Small intestine (tissue), 7 donors: Measurements from ENCODE around the gene XRCC5. TPM values are rescaled to one million over a fixed set of nuclear protein-coding genes. Genes with fewer than 3 reads are reported as not detected.

Experiments used
- DNase-seq, 2 donors: peaks; one replicate each; pipeline versions ENCODE4 v3.0.0 to v3.0.0-alpha.2; 2013
- FAIRE-seq: peaks from 2 replicates; lab custom pipeline; 2012; peaks lifted over from hg19 to GRCh38; lab: Jason Lieb, UNC
- H3K27ac ChIP-seq, 3 donors: one replicate each; pipeline ENCODE4 v1.5.1; 2013; ENCODE audit warnings: low read length in 2 of 3, mild to moderate bottlenecking in 2 of 3, control low read depth in 1 of 3, inconsistent platforms in 1 of 3, low read depth in 1 of 3, moderate library complexity in 1 of 3
- H3K27me3 ChIP-seq, 3 donors: one replicate each; pipeline ENCODE4 v1.6.1; 2013; ENCODE audit warnings: low read length in 3 of 3, inconsistent platforms in 1 of 3; ENCODE audit not compliant: control insufficient read depth in 3 of 3, insufficient read depth in 3 of 3
- H3K36me3 ChIP-seq, 3 donors: one replicate each; pipeline ENCODE4 v1.6.1; 2013; ENCODE audit warnings: low read length in 3 of 3, inconsistent platforms in 1 of 3, low read depth in 1 of 3, mild to moderate bottlenecking in 1 of 3, moderate library complexity in 1 of 3; ENCODE audit not compliant: control insufficient read depth in 3 of 3, insufficient read depth in 2 of 3
- H3K4me1 ChIP-seq, 3 donors: one replicate each; pipeline ENCODE4 v1.6.1; 2013; ENCODE audit warnings: low read length in 2 of 3, inconsistent platforms in 1 of 3, low read depth in 1 of 3, mild to moderate bottlenecking in 1 of 3, moderate library complexity in 1 of 3; ENCODE audit not compliant: control insufficient read depth in 3 of 3, insufficient read depth in 2 of 3
- H3K4me3 ChIP-seq, 3 donors: one replicate each; pipeline ENCODE4 v1.5.1; 2013; ENCODE audit warnings: low read length in 3 of 3, control low read depth in 1 of 3, inconsistent platforms in 1 of 3, low read depth in 1 of 3, mild to moderate bottlenecking in 1 of 3, moderate library complexity in 1 of 3
- H3K9me3 ChIP-seq, 2 donors: one replicate each; pipeline ENCODE4 v1.6.1; 2013; ENCODE audit warnings: low read depth in 1 of 2, low read length in 1 of 2; ENCODE audit not compliant: control insufficient read depth in 2 of 2, insufficient read depth in 1 of 2
- WGBS, 3 donors: extraction: QIAGEN DNeasy Blood & Tissue Kit; methylation state at CpG; one replicate each; pipeline ENCODE4 v1.1.7; 2013; 5-methylcytosine and 5-hydroxymethylcytosine counted together
- polyA plus RNA-seq, 4 donors: library from polyadenylated mRNA; stranded (reverse) in 3 of 4; unstranded in 1 of 4; fragments of 200-250 nt in 3 of 4; fragments of 120-200 nt in 1 of 4; gene quantifications; one replicate each; pipeline versions ENCODE4 v1.2.1 to v1.2.3, GENCODE V29; 2013
- donor health status: healthy with polysubstance abuse.
- donor health status: control.
- donor health status: control.
- donor health status: Bipolar disorder and iron deficiency.
- donor health status: healthy.

XRCC5 gene
- polyA plus RNA-seq, 4 donors: 76.7 to 188 (median 99.5) TPM

GRCh38 chr2:216090369-216090786, 18.8 kb upstream of the XRCC5 start:
- H3K9me3 ChIP-seq: no peaks in the 10 kb centered on the region
- H3K36me3 ChIP-seq: no peaks in the 10 kb centered on the region
- H3K4me1 ChIP-seq: peaks cover 0 to 15% (median 2%) of the 10 kb centered on the region in 3 donors
- DNase-seq: peak in 1 of 2 donors; percentile 30
- H3K4me3 ChIP-seq: no peak overlapping the region
- no peaks in the 10 kb centered on the region for H3K27me3 ChIP-seq
- FAIRE-seq: no peak
- 15 to 78% (median 29%) methylated on average over 1 of the region's 1 CpG for WGBS, 3 donors
- H3K27ac ChIP-seq: peak overlapping the region in 1 of 3 donors; percentile 55

- no peak for FAIRE-seq
These were observed 16.5 kb upstream of the XRCC5 start for GRCh38 chr2:216092646-216093045.

GRCh38 chr2:216094701-216095100, 14.4 kb upstream of the XRCC5 start:
- FAIRE-seq (no peak), DNase-seq (no peak)
- Histone ChIP-seq H3K27ac (no peak overlapping the region), H3K27me3 (no peaks in the 10 kb centered on the region), H3K36me3 (peaks cover 0 to 4% (median 0%) of the 10 kb centered on the region in 3 donors), H3K4me1 (peaks cover 0 to 15% (median 0%) of the 10 kb centered on the region in 3 donors), H3K4me3 (no peak overlapping the region), H3K9me3 (no peaks in the 10 kb centered on the region)
- 72 to 97% (median 93%) methylated on average over 3 of the region's 3 CpGs for WGBS, 3 donors

More at GRCh38 chr2:216092646-216093045, 16.5 kb upstream of the XRCC5 start:
- 63 to 75% (median 73%) methylated on average over 2 of the region's 2 CpGs for WGBS, 3 donors
- Histone ChIP-seq H3K27me3 (no peaks in the 10 kb centered on the region), H3K36me3 (no peaks in the 10 kb centered on the region), H3K27ac (peak overlapping the region in 1 of 3 donors; percentile 57), H3K9me3 (no peaks in the 10 kb centered on the region), H3K4me3 (no peak overlapping the region), H3K4me1 (peaks cover 0 to 12% (median 0%) of the 10 kb centered on the region in 3 donors)
- peak in 1 of 2 donors; percentile 53 for DNase-seq

GRCh38 chr2:216098421-216099334, 10.5 kb upstream of the XRCC5 start:
- 84 to 92% (median 85%) methylated on average over 9 of the region's 9 CpGs for WGBS, 3 donors

GRCh38 chr2:216101109-216101508, 8.0 kb upstream of the XRCC5 start:
- H3K27ac ChIP-seq: no peak overlapping the region
- WGBS, 3 donors: 87 to 89% (median 89%) methylated on average over 4 of the region's 4 CpGs
- no peaks in the 10 kb centered on the region for H3K27me3 ChIP-seq
- DNase-seq: no peak
- no peak for FAIRE-seq
- no peaks in the 10 kb centered on the region for H3K9me3 ChIP-seq
- H3K4me1 ChIP-seq: peaks cover 0 to 3% (median 0%) of the 10 kb centered on the region in 3 donors
- H3K36me3 ChIP-seq: peaks cover 0 to 11% (median 0%) of the 10 kb centered on the region in 3 donors
- no peak overlapping the region for H3K4me3 ChIP-seq

More at GRCh38 chr2:216098421-216099334, 10.5 kb upstream of the XRCC5 start:
- H3K27me3 ChIP-seq: no peaks in the 10 kb centered on the region
- peak; percentile 41 to 51 for DNase-seq
- H3K9me3 ChIP-seq: no peaks in the 10 kb centered on the region
- H3K4me1 ChIP-seq: peaks cover 0 to 3% (median 0%) of the 10 kb centered on the region in 3 donors
- no peak overlapping the region for H3K27ac ChIP-seq
- FAIRE-seq: no peak
- peaks cover 0 to 11% (median 0%) of the 10 kb centered on the region in 3 donors for H3K36me3 ChIP-seq
- no peak overlapping the region for H3K4me3 ChIP-seq

GRCh38 chr2:216103213-216103612, 5.9 kb upstream of the XRCC5 start:
- Histone ChIP-seq H3K4me3 (no peak overlapping the region), H3K4me1 (peaks cover 0 to 9% (median 0%) of the 10 kb centered on the region in 3 donors), H3K36me3 (peaks cover 0 to 11% (median 0%) of the 10 kb centered on the region in 3 donors), H3K9me3 (no peaks in the 10 kb centered on the region), H3K27ac (no peak overlapping the region), H3K27me3 (no peaks in the 10 kb centered on the region)
- FAIRE-seq: no peak
- 44 to 86% (median 48%) methylated on average over 1 of the region's 1 CpG for WGBS, 3 donors
- no peak for DNase-seq

GRCh38 chr2:216104691-216105090, 4.5 kb upstream of the XRCC5 start:
- H3K4me3 ChIP-seq: no peak overlapping the region
- no peak for DNase-seq
- peaks cover 0 to 6% (median 0%) of the 10 kb centered on the region in 3 donors for H3K36me3 ChIP-seq
- no peaks in the 10 kb centered on the region for H3K9me3 ChIP-seq
- 74 to 97% (median 93%) methylated on average over 3 of the region's 3 CpGs for WGBS, 3 donors
- peaks cover 0 to 12% (median 2%) of the 10 kb centered on the region in 3 donors for H3K4me1 ChIP-seq
- no peak for FAIRE-seq
- no peak overlapping the region for H3K27ac ChIP-seq
- H3K27me3 ChIP-seq: no peaks in the 10 kb centered on the region

- no peaks in the 10 kb centered on the region for H3K27me3 ChIP-seq
- peaks cover 0 to 20% (median 4%) of the 10 kb centered on the region in 3 donors for H3K4me1 ChIP-seq
- H3K9me3 ChIP-seq: no peaks in the 10 kb centered on the region
- peaks cover 0 to 6% (median 3%) of the 10 kb centered on the region in 3 donors for H3K36me3 ChIP-seq
- peak overlapping the region; percentile 44 to 73 (median 55) for H3K27ac ChIP-seq
- WGBS, 3 donors: 65 to 84% (median 82%) methylated on average over 7 to 8 of the region's 8 CpGs
- H3K4me3 ChIP-seq: peak overlapping the region in 2 of 3 donors; percentile 27 to 37
- DNase-seq (peak in 1 of 2 donors; percentile 35), FAIRE-seq (no peak)
These were observed 1.8 kb upstream of the XRCC5 start for GRCh38 chr2:216107320-216107719.
